ENCODE data around the gene CACNA1E. TPM values are rescaled to one million over a fixed set of nuclear protein-coding genes. Genes with fewer than 3 reads are reported as not detected.

Gene CACNA1E
- total RNA-seq, 4 donors from 2014 or later, result 0.03 to 0.15 TPM; not detected in 2

GRCh38 chr1:181777812-181778211 lies 294.5 kb downstream of the CACNA1E start:
- 13 to 16% methylated on average over 1 of the region's 1 CpG for WGBS, 2 donors
- intact Hi-C loops (cut with DNase I; ENCODE audit: low total_unique reads), result no loop called here
- no peak overlapping the region for H3K4me3 ChIP-seq (ENCODE audit: low read depth, poor library complexity, severe bottlenecking)
- no peak for TF ChIP-seq CTCF (IDR thresholded peaks at IDR 0.05)
- TF ChIP-seq POLR2A (IDR thresholded peaks at IDR 0.05), result no peak
- DNase-seq (ENCODE audit: low spot score in 2 of 2), result no peak

- WGBS, 2 donors, result 66 to 78% methylated on average over 4 of the region's 4 CpGs
- DNase-seq (ENCODE audit: low spot score in 2 of 2), result no peak
- TF ChIP-seq POLR2A (IDR thresholded peaks at IDR 0.05) (no peak), CTCF (IDR thresholded peaks at IDR 0.05) (no peak)
- intact Hi-C loops (cut with DNase I; ENCODE audit: low total_unique reads), result no loop called here
- no peak overlapping the region for H3K4me3 ChIP-seq (ENCODE audit: low read depth, poor library complexity, severe bottlenecking)
These were observed 295.4 kb downstream of the CACNA1E start for GRCh38 chr1:181778640-181779260.

GRCh38 chr1:181779343-181779742 lies 296.0 kb downstream of the CACNA1E start:
- WGBS, 2 donors, result 86% methylated on average over 6 of the region's 6 CpGs
- no peak overlapping the region for H3K4me3 ChIP-seq (ENCODE audit: low read depth, poor library complexity, severe bottlenecking)
- intact Hi-C loops (cut with DNase I; ENCODE audit: low total_unique reads), result no loop called here
- TF ChIP-seq POLR2A (IDR thresholded peaks at IDR 0.05) (no peak), CTCF (IDR thresholded peaks at IDR 0.05) (no peak)
- no peak for DNase-seq (ENCODE audit: low spot score in 2 of 2)

- intact Hi-C loops (cut with DNase I; ENCODE audit: low total_unique reads), result no loop called here
- 53 to 62% methylated on average over 2 of the region's 2 CpGs for WGBS, 2 donors
- TF ChIP-seq POLR2A (IDR thresholded peaks at IDR 0.05), result no peak
- no peak for TF ChIP-seq CTCF (IDR thresholded peaks at IDR 0.05)
- DNase-seq (ENCODE audit: low spot score in 2 of 2), result no peak
- H3K4me3 ChIP-seq (ENCODE audit: low read depth, poor library complexity, severe bottlenecking), result no peak overlapping the region
These were observed 299.9 kb downstream of the CACNA1E start for GRCh38 chr1:181783208-181783607.

- no peak for DNase-seq (ENCODE audit: low spot score in 2 of 2)
- intact Hi-C loops (cut with DNase I; ENCODE audit: low total_unique reads), result no loop called here
- no peak overlapping the region for H3K4me3 ChIP-seq (ENCODE audit: low read depth, poor library complexity, severe bottlenecking)
- 17 to 23% methylated on average over 3 of the region's 3 CpGs for WGBS, 2 donors
- no peak for TF ChIP-seq CTCF (IDR thresholded peaks at IDR 0.05)
These were observed 300.8 kb downstream of the CACNA1E start for GRCh38 chr1:181784039-181784683.

- no peak for DNase-seq (ENCODE audit: low spot score in 2 of 2)
- WGBS, 2 donors, result 55 to 65% methylated on average over 2 of the region's 2 CpGs
- H3K4me3 ChIP-seq (ENCODE audit: low read depth, poor library complexity, severe bottlenecking), result no peak overlapping the region
- TF ChIP-seq POLR2A (IDR thresholded peaks at IDR 0.05) (no peak), CTCF (IDR thresholded peaks at IDR 0.05) (no peak)
- intact Hi-C loops (cut with DNase I; ENCODE audit: low total_unique reads), result no loop called here
These were observed 306.1 kb downstream of the CACNA1E start for GRCh38 chr1:181789395-181789794.

All from lower leg skin (tissue), 4 donors.